ENCODE results near the gene SMG6. TPM values are rescaled to one million over a fixed set of nuclear protein-coding genes. Genes with fewer than 3 reads are reported as not detected.

Gene SMG6
- total and polyA plus RNA-seq, 2 of the 4 experiments (the other 2 are of a cell fraction): 16.3 to 30.3 TPM

- peak overlapping the region; percentile 87; the same call in 1 of the 2 replicates for H4K91ac ChIP-seq (ENCODE audit: insufficient read depth, low read depth, low read length)
- H3K27me3 ChIP-seq (ENCODE audit: control insufficient read depth, insufficient read depth, low read length): no peaks in the 10 kb centered on the region
- dilution Hi-C loops (cut with HindIII; ENCODE audit: low sequenced_read_pairs, unreplicated experiment): no loop called here
- H3K9me3 ChIP-seq (ENCODE audit: control insufficient read depth, insufficient read depth, low read length): no peaks in the 10 kb centered on the region
- H3K23ac ChIP-seq (ENCODE audit: low read depth, low read length): peak overlapping the region; percentile 14; the same call in 1 of the 2 replicates
- WGBS, 2 experiments (ENCODE audit: extremely low coverage in 2 of 2, insufficient read length in 1 of 2): 96% methylated on average over 4 of the region's 6 CpGs; no CpG with 5 or more reads in 1 of the 2 experiments
- no peak overlapping the region for H3K9ac ChIP-seq (ENCODE audit: low read depth, low read length)
- no peaks in the 10 kb centered on the region for H4K20me1 ChIP-seq (ENCODE audit: insufficient read depth, low read length)
- H3K9me1 ChIP-seq (ENCODE audit: insufficient read depth, low read length): peaks cover 30% of the 10 kb centered on the region
- H3K4me1 ChIP-seq (ENCODE audit: control insufficient read depth, insufficient read depth, low read length): peaks cover 16% of the 10 kb centered on the region
- no peak overlapping the region for H2AK9ac ChIP-seq (replicated peaks; ENCODE audit: low read depth, low read length, poor library complexity)
- H3K56ac ChIP-seq (ENCODE audit: extremely low read depth, insufficient read depth, low read length): no peak overlapping the region
- BruUV-seq (replicated peaks): no TSS peak
- peak overlapping the region; percentile 61 for H3K14ac ChIP-seq (replicated peaks; ENCODE audit: low read depth, low read length)
- H2BK15ac ChIP-seq (ENCODE audit: low read depth, low read length): peak overlapping the region; percentile 96
- no peak overlapping the region for H2BK5ac ChIP-seq (ENCODE audit: low read depth, low read length, poor library complexity, severe bottlenecking)
- no peak for TF ChIP-seq USF2 (IDR thresholded peaks at IDR 0.05; ENCODE audit: low read depth, low read length)
- no peak for TF ChIP-seq RFX5 (IDR thresholded peaks at IDR 0.05; ENCODE audit: low read depth, low read length)
- no peak for TF ChIP-seq CEBPB (IDR thresholded peaks at IDR 0.05; ENCODE audit: low read depth, low read length)
- no peak for TF ChIP-seq BHLHE40 (IDR thresholded peaks at IDR 0.05; ENCODE audit: low read depth, low read length)
- no peak for TF ChIP-seq FOS (IDR thresholded peaks at IDR 0.05; ENCODE audit: low read depth, low read length)
- no peak for TF ChIP-seq CTCF (conservative IDR thresholded peaks at IDR 0.05; ENCODE audit: low read depth, low read length)
- POLR2A ChIA-PET (ENCODE audit: unreplicated experiment): no interaction called here
- no peak overlapping the region for H4K5ac ChIP-seq (ENCODE audit: low read depth, low read length)
- no peak overlapping the region for H3K4me3 ChIP-seq (ENCODE audit: insufficient read depth, low read depth, low read length)
- H2AFZ ChIP-seq (replicated peaks; ENCODE audit: low read length, poor library complexity): no peak overlapping the region
- H3K4me2 ChIP-seq (ENCODE audit: low read depth, low read length): no peak overlapping the region
- peaks cover 43 to 84% of the 10 kb centered on the region in 2 experiments for H3K79me1 ChIP-seq (ENCODE audit: low read depth in 1 of 2, low read length in 2 of 2)
- H3K4ac ChIP-seq (ENCODE audit: low read depth, low read length): peak overlapping the region; percentile 88
- peak overlapping the region; percentile 84 for H2BK120ac ChIP-seq (ENCODE audit: low read depth, low read length)
- H4K8ac ChIP-seq (ENCODE audit: low read depth in 2 of 2, low read length in 2 of 2): peak overlapping the region; percentile 50 to 72; a peak in 2 of 4 replicates
- DNase-seq (no peak), ATAC-seq (ENCODE audit: low read depth) (no peak)
- peak overlapping the region; percentile 18; the same call in 1 of the 2 replicates for H3K18ac ChIP-seq (ENCODE audit: low read depth, low read length)
- intact Hi-C loops (cut with micrococcal nuclease): no loop called here
- H2BK20ac ChIP-seq (ENCODE audit: low read depth, low read length): peak overlapping the region; percentile 57; the same call in 1 of the 2 replicates
- peak overlapping the region; percentile 98 for H2AK5ac ChIP-seq (ENCODE audit: low read depth, low read length)
- H3K36me3 ChIP-seq (ENCODE audit: control insufficient read depth, insufficient read depth, low read length): peaks cover 21% of the 10 kb centered on the region; the same call in 1 of the 2 replicates
- CTCF ChIA-PET: interaction anchor here (1.9 kb wide), 1 partner anchor 29 kb away, joined by 4 read pairs; no protein-coding TSS in a partner anchor
- peak overlapping the region; percentile 37; the same call in 1 of the 2 replicates for H3K27ac ChIP-seq (ENCODE audit: insufficient read depth, low read length)
- in situ Hi-C loops (cut with MboI; ENCODE audit: low sequenced_read_pairs): no loop called here
Measured at GRCh38 chr17:2191227-2191626, 112.4 kb downstream of the SMG6 start.
